Right lobe of liver (tissue), 6 donors: ENCODE data around the gene HRK. TPM values are rescaled to one million over a fixed set of nuclear protein-coding genes. Genes with fewer than 3 reads are reported as not detected.

Experiments used
- ATAC-seq, 4 donors: fragments of 200-7000 bp; cut with Tn5 transposase; one replicate each; pipeline ENCODE4 v1.9.1; 2020; ENCODE audit warnings: mild to moderate bottlenecking in 4 of 4, moderate library complexity in 4 of 4
- DNase-seq, 3 donors: peaks; one replicate each; pipeline ENCODE4 v3.0.0-alpha.2; 2020
- H3K27ac ChIP-seq, 3 donors: fragments of 200-600 bp; one replicate each; pipeline ENCODE4 v1.8.0; 2022
- H3K27me3 ChIP-seq, 2 donors: fragments of 200-600 bp; one replicate each; pipeline ENCODE4 v1.8.0; 2022
- H3K36me3 ChIP-seq, 4 donors: fragments of 200-600 bp; sonication (generic) in 1 of 4; one replicate each; pipeline versions ENCODE4 v1.5.1 to v1.8.0; 2017 to 2022; ENCODE audit warnings: control low read depth in 1 of 4
- H3K4me1 ChIP-seq, 4 donors: fragments of 200-600 bp; sonication (generic) in 1 of 4; one replicate each; pipeline versions ENCODE4 v1.5.1 to v1.8.0; 2017 to 2022; ENCODE audit warnings: control low read depth in 1 of 4
- H3K4me3 ChIP-seq, 3 donors: fragments of 200-600 bp; one replicate each; pipeline ENCODE4 v1.8.0; 2022
- H3K9me3 ChIP-seq, 4 donors: fragments of 200-600 bp; sonication (generic) in 1 of 4; one replicate each; pipeline versions ENCODE4 v1.5.1 to v1.8.0; 2017 to 2022; ENCODE audit warnings: control low read depth in 1 of 4
- POLR2A ChIP-seq: fragments of 450-650 bp; IDR thresholded peaks from one replicate; pipeline ENCODE4 v1.6.1; 2017; ENCODE audit warnings: antibody characterized with exemption, mild to moderate bottlenecking
- WGBS: methylation state at CpG from one replicate; pipeline ENCODE4 v1.1.6; 2018; ENCODE audit warnings: low coverage, low lambda C conversion rate; ENCODE audit not compliant: insufficient coverage; ENCODE audit errors: missing lambda C conversion rate; 5-methylcytosine and 5-hydroxymethylcytosine counted together
- intact Hi-C, 2 donors: fragments of 100-400 bp; cut with DNase I; formaldehyde crosslinking; loops; one replicate each; pipeline versions ENCODE4 v1.11.2 to v1.14.1; 2022
- total RNA-seq, 6 experiments: library from RNA; depleted of rRNA in 2 of 6; stranded (reverse); fragments of >200 nt in 2 of 6; fragmentation: NEBNext Ultra II Directional in 3 of 6; extraction: Animal tissue kit (Norgen Biotek cat#: 25700) in 3 of 6; gene quantifications; one replicate each; pipeline versions ENCODE4 v1.1.0 to v1.2.4, GENCODE V29; 2016 to 2023
- TF ChIP-seq, protein P1 (sequence below), 4 donors: fragments of 200-600 bp in 3 of 4; fragments of 450-650 bp in 1 of 4; IDR thresholded peaks; one replicate each; pipeline versions ENCODE4 v1.5.1 to v1.8.0; 2016 to 2022; ENCODE audit warnings: antibody characterized with exemption in 4 of 4, mild to moderate bottlenecking in 2 of 4
- donor health status: DM: no; HTN: yes; CAD: no.
- donor health status: DM: no; HTN: no; CAD: no.
- donor health status: DM: no; HTN: no; CAD: no.
- donor health status: DM: no; HTN: yes; CAD: no.
- donor health status: DM: no; HTN: yes; CAD: no.

The HRK gene
- total RNA-seq, 6 experiments from 2014 or later: not detected

DNA sequence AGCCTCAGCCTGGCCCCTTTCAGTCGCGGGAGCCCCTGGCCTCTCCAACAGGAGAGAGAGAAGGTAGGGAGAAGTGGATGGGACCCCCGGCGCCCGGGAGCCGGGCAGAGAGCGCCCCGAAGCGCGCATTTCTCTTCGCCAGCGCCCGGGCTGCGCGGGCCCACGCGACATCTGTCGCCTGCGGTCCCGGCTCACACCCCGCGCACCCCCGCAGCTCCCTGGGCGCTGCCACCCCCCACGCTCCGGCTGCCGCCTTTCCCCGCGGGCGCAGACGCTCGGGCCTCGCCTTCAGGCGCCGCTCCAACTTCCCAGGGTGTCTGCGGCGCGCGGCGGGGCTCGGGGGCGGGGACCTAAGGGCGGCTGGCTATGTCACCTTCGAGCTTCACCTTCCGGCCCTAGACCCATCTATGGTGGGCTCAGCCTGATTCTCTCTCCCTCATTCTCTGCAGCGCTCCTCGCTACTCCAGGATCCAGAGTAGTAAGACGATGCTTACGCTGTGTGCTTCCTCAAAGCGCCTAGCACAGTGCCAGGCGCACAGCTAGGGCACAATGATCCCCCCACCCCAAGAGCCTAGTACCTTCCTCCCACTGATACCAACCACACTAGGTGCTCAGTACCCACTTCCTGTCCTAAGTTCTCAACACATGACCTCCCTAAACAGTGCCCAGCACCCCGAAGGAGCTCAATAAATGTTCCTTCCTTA is 1.6 kb downstream of the HRK start:
- no peak for ATAC-seq
- Histone ChIP-seq H3K27me3 (peaks cover 0 to 31% of the 10 kb centered on the region in 2 donors), H3K4me1 (peaks cover 0 to 8% (median 0%) of the 10 kb centered on the region in 4 donors), H3K27ac (no peak overlapping the region), H3K36me3 (no peaks in the 10 kb centered on the region), H3K4me3 (no peak overlapping the region), H3K9me3 (no peaks in the 10 kb centered on the region)
- 0% methylated on average over 7 of the region's 52 CpGs for WGBS
- no peak for DNase-seq
- no peak for TF ChIP-seq POLR2A
- TF ChIP-seq, protein P1, sequence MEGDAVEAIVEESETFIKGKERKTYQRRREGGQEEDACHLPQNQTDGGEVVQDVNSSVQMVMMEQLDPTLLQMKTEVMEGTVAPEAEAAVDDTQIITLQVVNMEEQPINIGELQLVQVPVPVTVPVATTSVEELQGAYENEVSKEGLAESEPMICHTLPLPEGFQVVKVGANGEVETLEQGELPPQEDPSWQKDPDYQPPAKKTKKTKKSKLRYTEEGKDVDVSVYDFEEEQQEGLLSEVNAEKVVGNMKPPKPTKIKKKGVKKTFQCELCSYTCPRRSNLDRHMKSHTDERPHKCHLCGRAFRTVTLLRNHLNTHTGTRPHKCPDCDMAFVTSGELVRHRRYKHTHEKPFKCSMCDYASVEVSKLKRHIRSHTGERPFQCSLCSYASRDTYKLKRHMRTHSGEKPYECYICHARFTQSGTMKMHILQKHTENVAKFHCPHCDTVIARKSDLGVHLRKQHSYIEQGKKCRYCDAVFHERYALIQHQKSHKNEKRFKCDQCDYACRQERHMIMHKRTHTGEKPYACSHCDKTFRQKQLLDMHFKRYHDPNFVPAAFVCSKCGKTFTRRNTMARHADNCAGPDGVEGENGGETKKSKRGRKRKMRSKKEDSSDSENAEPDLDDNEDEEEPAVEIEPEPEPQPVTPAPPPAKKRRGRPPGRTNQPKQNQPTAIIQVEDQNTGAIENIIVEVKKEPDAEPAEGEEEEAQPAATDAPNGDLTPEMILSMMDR (IDR thresholded peaks at IDR 0.05): no peak
- intact Hi-C loops: no loop called here

DNA sequence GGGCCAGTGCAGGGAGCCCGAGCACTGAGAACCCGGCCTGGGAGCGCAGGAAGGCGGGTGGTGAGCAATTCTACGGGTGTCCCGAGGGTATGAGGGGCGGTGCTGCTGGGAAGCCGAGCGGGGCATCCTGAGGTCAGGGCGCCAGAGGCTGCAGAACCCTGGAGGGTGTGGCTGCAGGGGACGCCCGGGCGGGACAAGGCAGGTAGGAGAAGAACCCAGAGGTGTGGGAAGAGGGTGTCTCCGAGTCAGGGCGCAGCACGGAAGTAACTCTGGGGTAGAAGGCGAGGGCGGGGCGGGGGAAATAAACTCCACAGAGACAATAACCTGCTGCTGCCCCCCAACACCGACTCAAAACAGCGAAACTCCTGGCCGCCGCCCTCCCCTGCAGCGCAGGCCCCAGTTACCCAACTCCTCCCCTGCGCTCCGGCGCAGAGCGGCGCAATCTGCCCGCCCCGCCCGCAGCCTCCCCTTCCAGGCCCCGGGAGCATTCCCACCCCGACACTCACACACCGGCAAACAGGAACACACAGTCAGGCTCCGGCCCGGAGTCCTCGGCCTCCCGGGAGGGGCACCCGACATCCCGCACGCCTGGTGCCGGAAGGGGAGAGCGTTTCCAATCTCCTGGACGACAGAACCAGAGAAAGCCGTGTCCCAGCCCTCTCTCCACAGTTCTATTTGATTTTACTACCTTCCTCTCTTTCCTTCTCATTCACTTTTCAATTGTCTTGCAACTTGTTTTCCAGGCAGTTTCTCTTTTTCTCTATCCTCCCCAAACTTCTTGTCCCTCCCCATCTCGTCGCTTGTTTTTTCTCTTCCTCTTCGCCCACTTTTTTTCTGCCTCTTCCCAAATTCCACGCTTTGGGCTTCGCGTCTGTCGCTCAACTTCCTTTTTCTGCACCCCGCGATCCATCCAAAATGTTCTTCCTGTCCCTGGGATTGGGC is 2.4 kb downstream of the HRK start:
- Histone ChIP-seq H3K4me1 (peaks cover 0 to 8% (median 0%) of the 10 kb centered on the region in 4 donors), H3K9me3 (no peaks in the 10 kb centered on the region), H3K4me3 (no peak overlapping the region), H3K36me3 (no peaks in the 10 kb centered on the region), H3K27ac (no peak overlapping the region), H3K27me3 (peaks cover 0 to 31% of the 10 kb centered on the region in 2 donors)
- WGBS: 2% methylated on average over 33 of the region's 55 CpGs
- no peak for DNase-seq
- TF ChIP-seq, protein P1 (IDR thresholded peaks at IDR 0.05): no peak
- no peak for TF ChIP-seq POLR2A
- intact Hi-C loops: no loop called here
- ATAC-seq: peak in 1 of 4 donors; percentile 14

DNA sequence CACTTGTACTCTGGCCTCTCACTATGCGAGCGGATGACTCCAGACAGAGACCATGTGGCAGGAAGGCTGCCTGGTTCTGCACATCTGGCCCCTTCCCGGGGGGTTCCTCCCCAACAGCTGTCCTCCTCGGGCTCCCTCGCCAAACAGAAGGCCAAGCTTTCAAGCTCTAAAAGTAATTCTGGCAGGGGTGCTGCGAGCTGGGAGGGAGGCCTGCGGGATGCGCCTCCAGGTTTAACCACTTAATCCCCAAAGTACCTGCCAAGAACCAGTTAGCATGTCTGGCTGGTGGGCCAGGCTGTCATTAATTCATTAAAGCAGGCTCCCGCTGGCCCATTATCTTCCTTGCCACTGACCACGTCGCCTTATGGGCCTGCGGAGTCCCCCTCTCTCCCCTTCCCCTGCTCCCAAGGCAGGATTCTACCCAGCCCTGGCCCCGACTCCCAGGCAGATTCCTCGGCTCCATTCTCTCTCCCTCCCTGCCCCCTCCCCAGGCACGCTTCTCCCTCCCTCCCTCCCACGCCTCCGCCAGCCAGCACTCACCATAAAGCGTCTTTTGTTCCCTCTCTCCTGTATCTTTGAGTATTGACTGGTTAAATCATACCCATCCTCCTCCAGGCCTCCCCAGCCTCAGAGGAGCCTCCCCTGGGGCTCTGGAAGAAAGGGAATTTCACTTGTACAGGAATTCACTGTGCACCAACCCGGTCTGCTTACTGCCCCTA is 4.9 kb downstream of the HRK start:
- H3K9me3 ChIP-seq: no peaks in the 10 kb centered on the region
- no peaks in the 10 kb centered on the region for H3K4me1 ChIP-seq
- no peak overlapping the region for H3K4me3 ChIP-seq
- no peak overlapping the region for H3K27ac ChIP-seq
- no peaks in the 10 kb centered on the region for H3K36me3 ChIP-seq
- H3K27me3 ChIP-seq: peaks cover 0 to 25% of the 10 kb centered on the region in 2 donors
- no peak for ATAC-seq
- no peak for DNase-seq
- TF ChIP-seq POLR2A: no peak
- TF ChIP-seq, protein P1 (IDR thresholded peaks at IDR 0.05): no peak
- WGBS: 12% methylated on average over 18 of the region's 19 CpGs
- intact Hi-C loops: no loop called here

DNA sequence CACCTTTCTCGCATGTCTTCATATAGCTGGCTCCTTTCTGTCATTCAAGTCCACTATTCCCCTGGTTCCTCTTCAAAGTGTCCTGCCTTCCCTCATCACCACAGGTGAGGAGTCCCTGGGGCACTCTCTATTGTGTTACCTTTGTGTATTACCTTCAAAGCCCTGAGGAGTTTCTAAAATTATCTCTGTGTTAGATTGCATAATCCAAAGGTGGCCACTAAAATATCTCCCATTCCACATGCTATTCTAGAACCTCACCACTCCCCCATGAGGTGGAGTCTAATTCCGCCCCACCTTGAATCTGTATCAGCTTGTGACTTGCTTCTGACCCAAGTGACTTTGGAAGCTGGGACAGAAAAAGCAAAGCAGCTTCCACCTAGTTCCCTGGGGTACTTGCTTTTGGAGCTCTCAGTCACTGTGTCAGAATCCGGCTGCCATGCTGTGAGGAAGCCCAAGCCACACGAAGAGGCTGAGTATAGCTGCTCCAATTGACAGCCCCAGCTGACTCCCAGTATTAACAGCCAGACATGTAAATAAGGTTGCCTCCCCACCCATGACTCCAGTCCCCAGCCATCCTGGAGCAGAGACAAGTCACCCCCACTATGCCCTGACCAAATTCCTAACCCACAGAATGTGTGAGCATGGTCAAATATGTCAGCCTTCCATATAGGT is 6.8 kb downstream of the HRK start:
- TF ChIP-seq, protein P1 (IDR thresholded peaks at IDR 0.05): no peak
- 69% methylated on average over 4 of the region's 4 CpGs for WGBS
- intact Hi-C loops: no loop called here
- Histone ChIP-seq H3K4me1 (no peaks in the 10 kb centered on the region), H3K9me3 (no peaks in the 10 kb centered on the region), H3K36me3 (no peaks in the 10 kb centered on the region), H3K27ac (no peak overlapping the region), H3K27me3 (peaks cover 0 to 18% of the 10 kb centered on the region in 2 donors), H3K4me3 (no peak overlapping the region)
- DNase-seq (no peak), ATAC-seq (no peak)
